Stomach smooth muscle (tissue), 2 donors: Measurements from ENCODE around the gene CADPS.

Experiments used
- H3K27ac ChIP-seq: one replicate; pipeline ENCODE4 v1.7.0; 2013; ENCODE audit warnings: mild to moderate bottlenecking, low read length, inconsistent platforms
- H3K27me3 ChIP-seq, 2 donors: one replicate each; pipeline ENCODE4 v1.7.0; 2013; ENCODE audit warnings: low read length in 2 of 2; ENCODE audit not compliant: insufficient read depth in 2 of 2, control insufficient read depth in 1 of 2
- H3K36me3 ChIP-seq, 2 donors: one replicate each; pipeline ENCODE4 v1.7.0; 2013; ENCODE audit warnings: low read length in 2 of 2; ENCODE audit not compliant: control insufficient read depth in 2 of 2, insufficient read depth in 2 of 2
- H3K4me1 ChIP-seq: one replicate; pipeline ENCODE4 v1.7.0; 2013; ENCODE audit warnings: low read length; ENCODE audit not compliant: control insufficient read depth, insufficient read depth
- H3K4me3 ChIP-seq, 2 donors: one replicate each; pipeline ENCODE4 v1.7.0; 2013; ENCODE audit warnings: low read length in 2 of 2
- H3K9ac ChIP-seq, 2 donors: one replicate each; pipeline ENCODE4 v1.7.0; 2013; ENCODE audit warnings: low read length in 2 of 2, mild to moderate bottlenecking in 1 of 2
- H3K9me3 ChIP-seq, 2 donors: one replicate each; pipeline ENCODE4 v1.7.0; 2013; ENCODE audit warnings: low read length in 2 of 2; ENCODE audit not compliant: control insufficient read depth in 2 of 2
- donor health status: healthy.
- donor health status: Pancreatic carcinoma.

CADPS gene

GRCh38 chr3:62601238-62602070 is 273.8 kb downstream of the CADPS start:
- no peak overlapping the region for H3K27ac ChIP-seq
- no peak overlapping the region for H3K4me3 ChIP-seq
- H3K27me3 ChIP-seq = no peaks in the 10 kb centered on the region
- H3K36me3 ChIP-seq = no peaks in the 10 kb centered on the region
- H3K4me1 ChIP-seq = no peaks in the 10 kb centered on the region
- no peak overlapping the region for H3K9ac ChIP-seq
- H3K9me3 ChIP-seq = no peaks in the 10 kb centered on the region

DNA sequence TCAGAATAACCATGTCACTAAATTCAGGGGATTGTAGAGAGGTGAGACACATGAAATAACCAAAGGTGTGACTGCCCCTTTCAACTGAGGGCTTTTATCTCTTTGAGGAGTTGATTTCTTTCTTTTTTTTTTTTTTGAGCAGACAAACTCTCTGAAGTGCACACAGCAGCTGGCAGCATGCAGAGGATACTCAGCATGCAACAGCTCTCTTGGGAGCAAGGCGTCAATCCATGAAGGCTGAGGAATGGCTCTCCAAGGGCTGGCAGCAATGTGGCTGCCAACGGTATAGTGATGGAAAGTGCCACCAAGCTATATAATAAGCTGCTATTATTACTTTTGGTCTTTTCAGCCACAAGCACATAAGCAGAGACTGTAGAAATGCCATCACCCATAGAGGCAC is 275.2 kb downstream of the CADPS start:
- Histone ChIP-seq H3K9me3 (no peaks in the 10 kb centered on the region), H3K36me3 (no peaks in the 10 kb centered on the region), H3K4me1 (no peaks in the 10 kb centered on the region), H3K27ac (no peak overlapping the region), H3K27me3 (no peaks in the 10 kb centered on the region), H3K4me3 (no peak overlapping the region), H3K9ac (no peak overlapping the region)

DNA sequence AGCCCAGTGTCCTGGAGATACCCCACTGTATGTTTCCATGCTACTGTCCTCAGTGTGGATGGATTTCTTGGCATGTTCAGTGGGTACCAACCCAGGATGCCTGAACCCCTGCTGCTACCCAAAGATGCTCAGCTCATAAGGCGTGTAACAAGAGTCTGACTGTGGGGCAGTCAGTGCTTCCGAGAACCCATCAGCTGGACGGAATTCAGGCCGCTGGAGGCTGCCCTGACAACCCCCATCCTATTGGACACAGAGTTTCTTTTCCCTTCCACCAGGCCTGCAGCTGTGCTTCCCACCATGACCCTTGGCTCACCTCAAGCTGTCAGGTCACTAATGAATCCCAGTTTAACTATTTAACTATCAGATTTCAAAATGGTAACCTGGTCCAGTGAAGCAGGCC is 277.7 kb downstream of the CADPS start:
- Histone ChIP-seq H3K4me3 (no peak overlapping the region), H3K4me1 (no peaks in the 10 kb centered on the region), H3K27ac (no peak overlapping the region), H3K36me3 (no peaks in the 10 kb centered on the region), H3K9ac (no peak overlapping the region), H3K9me3 (no peaks in the 10 kb centered on the region), H3K27me3 (peaks cover 0 to 1% of the 10 kb centered on the region in 2 donors)

GRCh38 chr3:62592408-62592807 is 282.8 kb downstream of the CADPS start:
- Histone ChIP-seq H3K27ac (no peak overlapping the region), H3K9ac (no peak overlapping the region), H3K4me3 (no peak overlapping the region), H3K9me3 (no peaks in the 10 kb centered on the region), H3K27me3 (peaks cover 0 to 6% of the 10 kb centered on the region in 2 donors), H3K4me1 (no peaks in the 10 kb centered on the region), H3K36me3 (no peaks in the 10 kb centered on the region)

DNA sequence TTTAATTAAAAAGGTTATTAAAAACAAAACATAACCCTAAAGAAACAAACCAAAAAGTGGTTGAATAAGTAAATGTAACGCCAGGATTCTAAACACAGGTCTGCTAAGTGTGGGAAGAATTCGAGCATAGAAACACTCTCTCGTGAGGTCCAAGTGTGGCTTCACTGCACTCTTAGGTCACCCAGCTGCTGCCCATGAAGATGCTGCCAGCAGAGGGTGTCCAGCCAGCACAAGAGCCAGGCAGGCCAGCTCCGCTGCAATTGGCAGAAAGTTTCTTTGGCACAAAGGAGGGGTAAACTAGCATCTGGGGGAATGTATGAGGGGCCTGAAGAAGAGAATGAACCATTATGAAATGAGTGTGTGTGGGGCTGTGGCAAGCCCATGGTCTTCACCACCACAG is 286.1 kb downstream of the CADPS start:
- no peak overlapping the region for H3K9ac ChIP-seq
- H3K4me1 ChIP-seq = no peaks in the 10 kb centered on the region
- H3K4me3 ChIP-seq = no peak overlapping the region
- H3K36me3 ChIP-seq = no peaks in the 10 kb centered on the region
- peaks cover 0 to 6% of the 10 kb centered on the region in 2 donors for H3K27me3 ChIP-seq
- H3K27ac ChIP-seq = no peak overlapping the region
- H3K9me3 ChIP-seq = no peaks in the 10 kb centered on the region

DNA sequence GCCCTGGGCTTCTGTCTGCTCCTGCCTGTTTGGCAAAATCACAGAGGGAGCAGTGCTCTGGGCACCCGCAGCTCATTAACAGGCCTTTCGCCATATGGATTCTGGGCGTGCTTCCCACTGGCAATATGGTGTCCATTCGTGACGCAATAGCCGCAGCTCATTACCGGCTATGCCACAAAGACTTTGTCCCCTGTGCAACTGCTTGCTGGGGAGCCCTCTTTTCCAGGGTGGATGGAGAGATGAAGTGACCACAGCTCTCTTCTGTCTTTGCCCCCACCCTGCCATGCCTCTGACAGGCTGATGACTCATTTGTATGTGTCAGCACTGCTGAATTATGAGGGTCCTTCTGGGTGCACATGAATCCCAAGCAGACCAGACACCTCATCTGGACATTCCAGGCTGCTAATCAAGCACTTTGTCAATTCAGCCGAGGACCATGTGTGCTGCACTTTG is 287.6 kb downstream of the CADPS start:
- Histone ChIP-seq H3K4me1 (no peaks in the 10 kb centered on the region), H3K36me3 (no peaks in the 10 kb centered on the region), H3K27me3 (peaks cover 0 to 5% of the 10 kb centered on the region in 2 donors), H3K9ac (no peak overlapping the region), H3K9me3 (no peaks in the 10 kb centered on the region), H3K4me3 (no peak overlapping the region), H3K27ac (no peak overlapping the region)

DNA sequence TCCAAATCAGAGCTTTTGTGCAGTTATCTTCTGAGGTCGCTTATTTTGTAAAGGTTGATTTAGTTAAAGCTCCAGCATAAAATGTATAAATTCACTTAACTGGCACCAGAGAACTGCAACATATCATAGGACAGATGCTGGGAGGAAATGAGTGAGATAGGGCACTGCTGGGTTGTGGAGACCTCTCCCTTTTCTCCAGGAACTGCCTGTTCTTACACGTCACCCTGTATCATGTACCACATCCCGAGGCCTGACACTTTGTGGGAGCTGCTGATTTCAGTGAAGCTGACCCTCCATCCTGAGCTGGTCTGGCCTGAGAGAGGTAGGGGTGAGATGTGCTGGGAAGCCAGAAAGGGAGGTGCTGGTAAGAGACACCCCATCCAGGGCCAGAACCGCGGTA is 288.0 kb downstream of the CADPS start:
- Histone ChIP-seq H3K27me3 (peaks cover 0 to under 1% of the 10 kb centered on the region in 2 donors), H3K36me3 (no peaks in the 10 kb centered on the region), H3K27ac (no peak overlapping the region), H3K9me3 (no peaks in the 10 kb centered on the region), H3K4me3 (no peak overlapping the region), H3K9ac (no peak overlapping the region), H3K4me1 (no peaks in the 10 kb centered on the region)

- Histone ChIP-seq H3K9me3 (no peaks in the 10 kb centered on the region), H3K36me3 (no peaks in the 10 kb centered on the region), H3K4me1 (no peaks in the 10 kb centered on the region), H3K27me3 (no peaks in the 10 kb centered on the region), H3K9ac (no peak overlapping the region), H3K27ac (no peak overlapping the region), H3K4me3 (no peak overlapping the region)
Observed at GRCh38 chr3:62586356-62586755, 288.9 kb downstream of the CADPS start.

GRCh38 chr3:62585861-62586260 is 289.4 kb downstream of the CADPS start:
- Histone ChIP-seq H3K9ac (no peak overlapping the region), H3K36me3 (no peaks in the 10 kb centered on the region), H3K27ac (no peak overlapping the region), H3K9me3 (no peaks in the 10 kb centered on the region), H3K4me1 (no peaks in the 10 kb centered on the region), H3K27me3 (no peaks in the 10 kb centered on the region), H3K4me3 (no peak overlapping the region)

GRCh38 chr3:62584636-62585035 is 290.6 kb downstream of the CADPS start:
- H3K27me3 ChIP-seq = no peaks in the 10 kb centered on the region
- H3K9ac ChIP-seq = no peak overlapping the region
- peaks cover 0 to under 1% of the 10 kb centered on the region in 2 donors for H3K9me3 ChIP-seq
- H3K4me1 ChIP-seq = no peaks in the 10 kb centered on the region
- H3K27ac ChIP-seq = no peak overlapping the region
- H3K36me3 ChIP-seq = no peaks in the 10 kb centered on the region
- H3K4me3 ChIP-seq = no peak overlapping the region

DNA sequence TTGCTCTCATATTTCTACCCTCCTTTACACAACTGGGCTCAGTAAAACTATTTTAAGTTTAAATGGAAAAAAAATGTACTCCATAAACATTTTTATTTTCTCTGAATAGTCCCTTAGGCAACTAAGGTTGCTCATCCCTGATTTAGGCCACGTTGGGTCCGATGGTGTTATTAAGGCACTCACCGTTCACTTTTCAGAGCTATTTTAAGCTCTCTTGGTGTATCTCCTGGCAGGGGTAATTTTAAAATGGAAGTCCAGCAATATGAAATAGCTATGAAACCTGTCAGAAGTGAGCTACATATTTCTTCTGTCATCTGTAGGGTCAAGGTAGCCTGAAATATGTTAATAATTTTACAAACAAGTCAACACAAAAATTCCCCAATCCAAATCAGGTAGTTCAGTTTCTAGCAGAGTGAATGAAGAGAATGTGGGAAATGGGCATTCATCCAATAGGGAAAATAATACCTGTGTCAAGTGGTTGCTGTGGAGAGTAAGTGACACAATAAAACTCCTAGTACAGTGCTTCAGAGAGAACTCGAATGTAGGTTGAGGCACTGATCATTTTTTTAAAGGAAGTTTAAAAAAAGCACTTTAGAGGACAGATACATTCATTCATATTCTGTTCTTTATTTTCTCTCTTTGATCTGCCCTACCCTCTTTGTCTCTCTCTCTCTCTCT is 292.6 kb downstream of the CADPS start:
- no peak overlapping the region for H3K9ac ChIP-seq
- H3K4me1 ChIP-seq = no peaks in the 10 kb centered on the region
- H3K27ac ChIP-seq = no peak overlapping the region
- peaks cover 0 to 4% of the 10 kb centered on the region in 2 donors for H3K9me3 ChIP-seq
- no peaks in the 10 kb centered on the region for H3K27me3 ChIP-seq
- H3K4me3 ChIP-seq = no peak overlapping the region
- H3K36me3 ChIP-seq = no peaks in the 10 kb centered on the region
